Kidney (tissue), 14 donors: ENCODE measurements around the gene MAD1L1. TPM values are rescaled to one million over a fixed set of nuclear protein-coding genes. Genes with fewer than 3 reads are reported as not detected.
A peak's percentile ranks its signal among the peaks of the same experiment; 100 is the strongest.

Experiments used
- DNase-seq, 5 donors: peaks; one replicate each; pipeline ENCODE4 v3.0.0-alpha.2; 2013 to 2020
- FAIRE-seq: peaks from 2 replicates; lab custom pipeline; 2012; peaks lifted over from hg19 to GRCh38; lab: Jason Lieb, UNC
- H3K27ac ChIP-seq, 2 donors: one replicate each; pipeline ENCODE4 v1.7.0; 2013; ENCODE audit warnings: low read depth in 2 of 2, low read length in 2 of 2, inconsistent platforms in 1 of 2
- H3K27me3 ChIP-seq: one replicate; pipeline ENCODE4 v1.7.1; 2013; ENCODE audit warnings: low read length, inconsistent platforms; ENCODE audit not compliant: control insufficient read depth, insufficient read depth
- H3K36me3 ChIP-seq, 3 donors: one replicate each; pipeline versions ENCODE4 v1.7.0 to v1.7.1; 2013; ENCODE audit warnings: low read length in 3 of 3, control low read depth in 1 of 3, inconsistent platforms in 1 of 3; ENCODE audit not compliant: insufficient read depth in 3 of 3, control insufficient read depth in 2 of 3
- H3K4me1 ChIP-seq, 3 donors: one replicate each; pipeline versions ENCODE4 v1.7.0 to v1.7.1; 2013; ENCODE audit warnings: low read length in 3 of 3, inconsistent platforms in 1 of 3, low read depth in 1 of 3; ENCODE audit not compliant: control insufficient read depth in 2 of 3, insufficient read depth in 2 of 3
- H3K4me3 ChIP-seq, 3 donors: one replicate each; pipeline versions ENCODE4 v1.7.0 to v1.8.1; 2013; ENCODE audit warnings: low read length in 3 of 3, control low read depth in 1 of 3, inconsistent platforms in 1 of 3
- H3K9ac ChIP-seq, 3 donors: one replicate each; pipeline versions ENCODE4 v1.7.0 to v1.7.1; 2013; ENCODE audit warnings: low read length in 3 of 3, control low read depth in 1 of 3, inconsistent platforms in 1 of 3
- H3K9me3 ChIP-seq, 3 donors: one replicate each; pipeline versions ENCODE4 v1.7.0 to v1.7.1; 2013; ENCODE audit warnings: low read length in 3 of 3, control low read depth in 1 of 3, inconsistent platforms in 1 of 3; ENCODE audit not compliant: control insufficient read depth in 2 of 3, insufficient read depth in 1 of 3
- CTCF ChIP-seq: IDR thresholded peaks from 3 replicates; pipeline ENCODE4 v1.5.1; 2012; ENCODE audit warnings: mild to moderate bottlenecking, moderate library complexity, borderline replicate concordance; ENCODE audit not compliant: insufficient read depth; ENCODE audit errors: extremely low read depth
- intact Hi-C: fragments of 100-400 bp; cut with DNase I; formaldehyde crosslinking; loops from one replicate; pipeline ENCODE4 v1.11.1; 2022
- polyA plus RNA-seq: library from polyadenylated mRNA; stranded (reverse); fragments of 350-450 nt; fragmentation: Illumina TruSeq; extraction: RNeasy Lipid Tissue Mini Kit (QIAGEN cat#74804); gene quantifications from one replicate; pipeline ENCODE4 v1.2.3, GENCODE V29; 2014; ENCODE audit warnings: low read depth, low replicate concordance; ENCODE audit not compliant: insufficient read depth
- total RNA-seq: library from RNA; stranded (reverse); fragmentation: NEBNext Ultra II Directional; extraction: Animal tissue kit (Norgen Biotek cat#: 25700); gene quantifications from one replicate; pipeline ENCODE4 v1.2.1, GENCODE V29; 2021
- donor health status: control.
- donor health status: control.
- donor health status: control.
- donor health status: control.
- donor health status: control.
- donor health status: DM: yes; HTN: yes; CAD: no.
- donor health status: Normal renal cell carcinoma (clear cell type).

MAD1L1 gene
- total and polyA plus RNA-seq, 2 donors from 2014 or later, result 33.2 to 45.2 TPM

DNA sequence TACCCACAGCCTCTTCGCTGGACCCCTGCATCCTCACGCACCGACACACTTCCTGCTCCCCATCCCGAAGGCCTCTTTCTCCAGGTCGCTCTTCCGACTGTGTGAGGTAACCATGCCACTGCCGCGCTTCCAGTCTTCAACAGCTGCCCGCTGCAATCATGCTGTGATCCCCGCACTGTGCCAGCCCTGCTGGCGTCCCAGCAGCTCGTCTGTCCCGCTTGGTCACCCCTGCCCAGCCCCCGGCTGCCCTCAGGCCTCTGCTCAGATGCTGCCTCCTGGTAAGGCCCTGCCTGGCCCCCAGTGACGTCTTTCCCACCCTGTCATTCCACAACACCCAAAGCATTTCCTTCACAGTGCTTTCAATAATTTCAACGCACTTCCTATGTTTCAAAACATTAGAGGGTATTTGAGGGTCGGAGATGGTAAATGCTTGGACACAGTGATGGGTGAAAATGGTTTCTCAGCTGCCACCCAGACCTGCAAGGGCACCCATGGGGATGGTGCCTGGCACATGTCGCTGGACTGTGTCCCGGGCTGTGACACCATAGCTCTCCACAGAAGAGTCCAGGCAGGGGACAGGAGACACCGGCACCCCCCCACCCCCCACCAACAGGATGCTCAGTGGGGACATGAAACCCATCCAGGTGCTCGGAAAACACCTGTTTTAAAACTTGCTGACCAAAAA lies 125.2 kb downstream of the MAD1L1 start:
- FAIRE-seq (no peak), DNase-seq (peak in 1 of 5 donors; percentile 37)
- Histone ChIP-seq H3K36me3 (no peaks in the 10 kb centered on the region), H3K4me1 (peaks cover 9 to 31% (median 9%) of the 10 kb centered on the region in 3 donors), H3K27ac (peak overlapping the region in 1 of 2 donors; percentile 32), H3K27me3 (no peaks in the 10 kb centered on the region), H3K9me3 (no peaks in the 10 kb centered on the region), H3K9ac (no peak overlapping the region), H3K4me3 (no peak overlapping the region)
- intact Hi-C loops, result no loop called here
- no peak for TF ChIP-seq CTCF

GRCh38 chr7:2106924-2107323 lies 125.8 kb downstream of the MAD1L1 start:
- peaks cover 9 to 28% (median 9%) of the 10 kb centered on the region in 3 donors for H3K4me1 ChIP-seq
- FAIRE-seq (no peak), DNase-seq (peak in 3 of 5 donors; percentile 64 to 70 (median 66))
- intact Hi-C loops, result no loop called here
- TF ChIP-seq CTCF, result no peak
- H3K36me3 ChIP-seq, result no peaks in the 10 kb centered on the region
- H3K27me3 ChIP-seq, result no peaks in the 10 kb centered on the region
- H3K9ac ChIP-seq, result no peak overlapping the region
- H3K4me3 ChIP-seq, result no peak overlapping the region
- no peaks in the 10 kb centered on the region for H3K9me3 ChIP-seq
- H3K27ac ChIP-seq, result peak overlapping the region; percentile 32 to 37

GRCh38 chr7:2106440-2106839 lies 126.3 kb downstream of the MAD1L1 start:
- intact Hi-C loops, result no loop called here
- no peak for TF ChIP-seq CTCF
- Histone ChIP-seq H3K4me3 (no peak overlapping the region), H3K27me3 (no peaks in the 10 kb centered on the region), H3K36me3 (no peaks in the 10 kb centered on the region), H3K9ac (no peak overlapping the region), H3K27ac (peak overlapping the region in 1 of 2 donors; percentile 37), H3K9me3 (no peaks in the 10 kb centered on the region), H3K4me1 (peaks cover 9 to 25% (median 9%) of the 10 kb centered on the region in 3 donors)
- DNase-seq (peak in 1 of 5 donors; percentile 26), FAIRE-seq (no peak)
